Lower lobe of right lung (tissue), 2 donors: ENCODE data around the gene ZNFX1. TPM values are rescaled to one million over a fixed set of nuclear protein-coding genes. Genes with fewer than 3 reads are reported as not detected.

Source experiments
- ATAC-seq, 2 donors: fragments of 200-7000 bp; cut with Tn5 transposase; one replicate each; pipeline ENCODE4 v1.9.1; 2020 to 2022; ENCODE audit warnings: mild to moderate bottlenecking in 2 of 2, moderate library complexity in 2 of 2
- DNase-seq: peaks from one replicate; pipeline ENCODE4 v3.0.0-alpha.2; 2020
- H3K27ac ChIP-seq: fragments of 200-600 bp; one replicate; pipeline ENCODE4 v1.8.0; 2022
- H3K27me3 ChIP-seq: fragments of 200-600 bp; one replicate; pipeline ENCODE4 v1.8.0; 2022; ENCODE audit warnings: low read depth
- H3K36me3 ChIP-seq: fragments of 200-600 bp; one replicate; pipeline ENCODE4 v1.8.0; 2022; ENCODE audit warnings: mild to moderate bottlenecking
- H3K4me1 ChIP-seq: fragments of 200-600 bp; one replicate; pipeline ENCODE4 v1.8.0; 2022
- H3K4me3 ChIP-seq: fragments of 200-600 bp; one replicate; pipeline ENCODE4 v1.8.0; 2022; ENCODE audit warnings: mild to moderate bottlenecking
- H3K9me3 ChIP-seq: fragments of 200-600 bp; one replicate; pipeline ENCODE4 v1.8.0; 2022
- CTCF ChIP-seq: fragments of 200-600 bp; IDR thresholded peaks from one replicate; pipeline ENCODE4 v1.8.0; 2022; ENCODE audit warnings: antibody characterized with exemption, mild to moderate bottlenecking
- intact Hi-C: fragments of 100-400 bp; cut with DNase I; formaldehyde crosslinking; loops from one replicate; pipeline ENCODE4 v1.11.0; 2022
- total RNA-seq: library from RNA; stranded (reverse); fragmentation: NEBNext Ultra II Directional; extraction: Animal tissue kit (Norgen Biotek cat#: 25700); gene quantifications from one replicate; pipeline ENCODE4 v1.2.1, GENCODE V29; 2021
- donor health status: DM: no; HTN: yes; CAD: no; lungs with severe emphysema.

The ZNFX1 gene
- total RNA-seq, 1 donor from 2014 or later = 53.9 TPM

GRCh38 chr20:49245921-49246740 is 31.7 kb downstream of the ZNFX1 start:
- peak overlapping the region; percentile 33 for H3K27ac ChIP-seq
- H3K4me1 ChIP-seq = peaks cover 35% of the 10 kb centered on the region
- peak; percentile 60 for TF ChIP-seq CTCF
- intact Hi-C loops = no loop called here
- no peak for DNase-seq
- no peak overlapping the region for H3K4me3 ChIP-seq
- ATAC-seq = peak; percentile 79 to 84
- H3K27me3 ChIP-seq = no peaks in the 10 kb centered on the region
- H3K9me3 ChIP-seq = no peaks in the 10 kb centered on the region
- peaks cover 100% of the 10 kb centered on the region for H3K36me3 ChIP-seq

GRCh38 chr20:49237531-49237930 is 40.3 kb downstream of the ZNFX1 start:
- no peak for DNase-seq
- no peak overlapping the region for H3K27ac ChIP-seq
- ATAC-seq = no peak

GRCh38 chr20:49236301-49236700 is 41.6 kb downstream of the ZNFX1 start:
- no peak for DNase-seq
- no peak for TF ChIP-seq CTCF

More at GRCh38 chr20:49237531-49237930, 40.3 kb downstream of the ZNFX1 start:
- H3K4me3 ChIP-seq = no peak overlapping the region
- no peaks in the 10 kb centered on the region for H3K4me1 ChIP-seq
- no peaks in the 10 kb centered on the region for H3K9me3 ChIP-seq
- H3K27me3 ChIP-seq = no peaks in the 10 kb centered on the region
- intact Hi-C loops = no loop called here
- H3K36me3 ChIP-seq = peaks cover 98% of the 10 kb centered on the region
- TF ChIP-seq CTCF = no peak

GRCh38 chr20:49234831-49235230 is 43.0 kb downstream of the ZNFX1 start:
- intact Hi-C loops = no loop called here
- DNase-seq (no peak), ATAC-seq (no peak)
- TF ChIP-seq CTCF = no peak
- no peak overlapping the region for H3K27ac ChIP-seq
- H3K9me3 ChIP-seq = no peaks in the 10 kb centered on the region
- no peak overlapping the region for H3K4me3 ChIP-seq
- H3K4me1 ChIP-seq = no peaks in the 10 kb centered on the region
- H3K36me3 ChIP-seq = peaks cover 97% of the 10 kb centered on the region
- H3K27me3 ChIP-seq = no peaks in the 10 kb centered on the region

More at GRCh38 chr20:49236301-49236700, 41.6 kb downstream of the ZNFX1 start:
- intact Hi-C loops = no loop called here
- Histone ChIP-seq H3K27me3 (no peaks in the 10 kb centered on the region), H3K27ac (no peak overlapping the region), H3K4me1 (no peaks in the 10 kb centered on the region), H3K4me3 (no peak overlapping the region), H3K9me3 (no peaks in the 10 kb centered on the region), H3K36me3 (peaks cover 97% of the 10 kb centered on the region)
- no peak for ATAC-seq

GRCh38 chr20:49233226-49233625 is 44.6 kb downstream of the ZNFX1 start:
- no peak for TF ChIP-seq CTCF
- H3K36me3 ChIP-seq = peaks cover 98% of the 10 kb centered on the region
- DNase-seq (no peak), ATAC-seq (no peak)
- H3K4me1 ChIP-seq = no peaks in the 10 kb centered on the region
- H3K4me3 ChIP-seq = no peak overlapping the region
- intact Hi-C loops = no loop called here
- H3K27ac ChIP-seq = no peak overlapping the region
- H3K9me3 ChIP-seq = no peaks in the 10 kb centered on the region
- H3K27me3 ChIP-seq = no peaks in the 10 kb centered on the region
